Right ventricle myocardium inferior (tissue), 1 donor: Measurements from ENCODE around the gene NFYB. TPM values are rescaled to one million over a fixed set of nuclear protein-coding genes. Genes with fewer than 3 reads are reported as not detected.
"Not testable (repeated sequence)": the region's sequence is repeated elsewhere in the genome, so short reads cannot be mapped to it uniquely, and the experiment has no call there.

Experiments
- ATAC-seq: fragments of 200-7000 bp; cut with Tn5 transposase; one replicate; pipeline ENCODE4 v1.9.1; 2020; ENCODE audit warnings: mild to moderate bottlenecking, moderate library complexity
- DNase-seq: peaks from one replicate; pipeline ENCODE4 v3.0.0; 2021; ENCODE audit errors: missing footprints
- intact Hi-C: fragments of 100-400 bp; cut with DNase I; formaldehyde crosslinking; loops from one replicate; pipeline ENCODE4 v1.11.0; 2022
- total RNA-seq: library from RNA; stranded (reverse); fragmentation: NEBNext Ultra II Directional; extraction: Animal tissue kit (Norgen Biotek cat#: 25700); gene quantifications from one replicate; pipeline ENCODE4 v1.2.1, GENCODE V29; 2021
- donor health status: DM: no; HTN: yes; CAD: no; lungs with severe emphysema.

Gene NFYB
- total RNA-seq, 1 donor from 2014 or later = 39.8 TPM

- ATAC-seq (peak; percentile 82), DNase-seq (no peak)
- intact Hi-C loops = no loop called here
Observed at GRCh38 chr12:104165801-104166200, 27.8 kb upstream of the NFYB start.

GRCh38 chr12:104164634-104165033 is 26.6 kb upstream of the NFYB start:
- intact Hi-C loops = no loop called here
- ATAC-seq (peak; percentile 33), DNase-seq (no peak)

GRCh38 chr12:104163631-104164030 is 25.6 kb upstream of the NFYB start:
- DNase-seq = no peak
- no peak for ATAC-seq
- intact Hi-C loops = no loop called here

- ATAC-seq, intact Hi-C loops, DNase-seq: not testable (repeated sequence)
Observed at GRCh38 chr12:104163028-104163427, 25.0 kb upstream of the NFYB start.

GRCh38 chr12:104155711-104156555 is 17.9 kb upstream of the NFYB start:
- no peak for ATAC-seq
- intact Hi-C loops = no loop called here
- no peak for DNase-seq

- no peak for DNase-seq
- ATAC-seq = no peak
- intact Hi-C loops = no loop called here
Observed at GRCh38 chr12:104154806-104155205, 16.8 kb upstream of the NFYB start.

- intact Hi-C loops = no loop called here
- ATAC-seq (no peak), DNase-seq (no peak)
Observed at GRCh38 chr12:104154286-104154685, 16.3 kb upstream of the NFYB start.

GRCh38 chr12:104152685-104153241 is 14.8 kb upstream of the NFYB start:
- intact Hi-C loops = no loop called here
- no peak for DNase-seq
- ATAC-seq = no peak

GRCh38 chr12:104150416-104150815 is 12.4 kb upstream of the NFYB start:
- intact Hi-C loops = no loop called here
- no peak for DNase-seq
- ATAC-seq = no peak

GRCh38 chr12:104147346-104147745 is 9.3 kb upstream of the NFYB start:
- ATAC-seq = no peak
- intact Hi-C loops = no loop called here
- no peak for DNase-seq

GRCh38 chr12:104143918-104144317 is 5.9 kb upstream of the NFYB start:
- DNase-seq (no peak), ATAC-seq (no peak)
- intact Hi-C loops = no loop called here

- ATAC-seq (no peak), DNase-seq (no peak)
- intact Hi-C loops = no loop called here
Observed at GRCh38 chr12:104143002-104143401, 5.0 kb upstream of the NFYB start.

GRCh38 chr12:104142543-104142942 is 4.5 kb upstream of the NFYB start:
- no peak for ATAC-seq
- intact Hi-C loops = no loop called here

GRCh38 chr12:104138797-104139152 is 765 bp upstream of the NFYB start:
- DNase-seq = no peak
- intact Hi-C loops = loop anchor here (5.0 to 10.0 kb wide), 2 partner anchors 149 to 1096 kb away; partner anchors contain the start of gene APPL2
- no peak for ATAC-seq

More at GRCh38 chr12:104142543-104142942, 4.5 kb upstream of the NFYB start:
- no peak for DNase-seq

GRCh38 chr12:104137001-104137901 is 759 bp downstream of the NFYB start:
- intact Hi-C loops = loop anchor here (5.0 to 10.0 kb wide), 2 partner anchors 150 to 1098 kb away; partner anchors contain the start of gene APPL2
- peak; percentile 6 for ATAC-seq
- DNase-seq = peak; percentile 73

GRCh38 chr12:104136577-104136976 is 1.4 kb downstream of the NFYB start:
- intact Hi-C loops = loop anchor here (5.0 to 10.0 kb wide), 2 partner anchors 151 to 1098 kb away; partner anchors contain the start of gene APPL2
- no peak for ATAC-seq
- DNase-seq = no peak

GRCh38 chr12:104134882-104135281 is 3.1 kb downstream of the NFYB start:
- no peak for ATAC-seq
- intact Hi-C loops = loop anchor here (5.0 to 10.0 kb wide), 3 partner anchors 68 to 1100 kb away; partner anchors contain the start of gene APPL2
- DNase-seq = no peak

GRCh38 chr12:104133866-104134265 is 4.1 kb downstream of the NFYB start:
- DNase-seq (no peak), ATAC-seq (no peak)
- intact Hi-C loops = loop anchor here (5.0 to 10.0 kb wide), 2 partner anchors 67 to 1101 kb away; partner anchors contain the start of gene APPL2

GRCh38 chr12:104133321-104133720 is 4.7 kb downstream of the NFYB start:
- DNase-seq (no peak), ATAC-seq (no peak)
- intact Hi-C loops = loop anchor here (5.0 to 10.0 kb wide), 2 partner anchors 66 to 1101 kb away; partner anchors contain the start of gene APPL2
